BJ (cell line): ENCODE results near the gene SCARB1. TPM values are rescaled to one million over a fixed set of nuclear protein-coding genes. Genes with fewer than 3 reads are reported as not detected.

Source experiments
- CTCF ChIA-PET: fragments of 350-600 bp; formaldehyde crosslinking; extraction: SDS; loops from one replicate; lab custom pipeline; 2021; ENCODE audit warnings: antibody characterized with exemption, inconsistent platforms; lab: Yijun Ruan, JAX
- POLR2A ChIA-PET: fragments of 300-600 bp; sonication (Branson Sonifier 250); formaldehyde crosslinking; extraction: SDS; loops from one replicate; lab custom pipeline; 2021; ENCODE audit warnings: antibody characterized with exemption; lab: Charles Lee
- DNase-seq: peaks from one replicate; pipeline ENCODE4 v3.0.0-alpha.2; 2011; ENCODE audit warnings: low read depth
- H3K27me3 ChIP-seq: 2 replicates; pipeline ENCODE4 v1.6.0; 2011; ENCODE audit warnings: low read length; ENCODE audit not compliant: control insufficient read depth, insufficient read depth
- H3K36me3 ChIP-seq: 2 replicates; pipeline ENCODE4 v1.5.1; 2011; ENCODE audit warnings: low read length; ENCODE audit not compliant: control insufficient read depth, insufficient read depth
- H3K4me3 ChIP-seq: 2 replicates; pipeline ENCODE4 v1.5.1; 2011; ENCODE audit warnings: low read depth, mild to moderate bottlenecking, control low read depth, low read length
- polyA plus RNA-seq: library from polyadenylated mRNA; depleted of rRNA; stranded (reverse); fragments of >200 nt; gene quantifications from 2 replicates; pipeline ENCODE4 v1.2.3, GENCODE V29; 2011
- TF ChIP-seq, protein P1 (sequence below): IDR thresholded peaks from 2 replicates; pipeline ENCODE4 v1.5.1; 2011; ENCODE audit warnings: low read depth, mild to moderate bottlenecking, control low read depth, inconsistent platforms, low read length, moderate library complexity; ENCODE audit not compliant: insufficient read depth

SCARB1 gene
- polyA plus RNA-seq, 1 experiment = 38.4 TPM

- CTCF ChIA-PET = no interaction called here
- H3K36me3 ChIP-seq = no peaks in the 10 kb centered on the region
- H3K27me3 ChIP-seq = no peaks in the 10 kb centered on the region
- TF ChIP-seq, protein P1, sequence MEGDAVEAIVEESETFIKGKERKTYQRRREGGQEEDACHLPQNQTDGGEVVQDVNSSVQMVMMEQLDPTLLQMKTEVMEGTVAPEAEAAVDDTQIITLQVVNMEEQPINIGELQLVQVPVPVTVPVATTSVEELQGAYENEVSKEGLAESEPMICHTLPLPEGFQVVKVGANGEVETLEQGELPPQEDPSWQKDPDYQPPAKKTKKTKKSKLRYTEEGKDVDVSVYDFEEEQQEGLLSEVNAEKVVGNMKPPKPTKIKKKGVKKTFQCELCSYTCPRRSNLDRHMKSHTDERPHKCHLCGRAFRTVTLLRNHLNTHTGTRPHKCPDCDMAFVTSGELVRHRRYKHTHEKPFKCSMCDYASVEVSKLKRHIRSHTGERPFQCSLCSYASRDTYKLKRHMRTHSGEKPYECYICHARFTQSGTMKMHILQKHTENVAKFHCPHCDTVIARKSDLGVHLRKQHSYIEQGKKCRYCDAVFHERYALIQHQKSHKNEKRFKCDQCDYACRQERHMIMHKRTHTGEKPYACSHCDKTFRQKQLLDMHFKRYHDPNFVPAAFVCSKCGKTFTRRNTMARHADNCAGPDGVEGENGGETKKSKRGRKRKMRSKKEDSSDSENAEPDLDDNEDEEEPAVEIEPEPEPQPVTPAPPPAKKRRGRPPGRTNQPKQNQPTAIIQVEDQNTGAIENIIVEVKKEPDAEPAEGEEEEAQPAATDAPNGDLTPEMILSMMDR = no peak
- no peak overlapping the region for H3K4me3 ChIP-seq
- POLR2A ChIA-PET = no interaction called here
- DNase-seq = no peak
These were observed 127.3 kb downstream of the SCARB1 start for GRCh38 chr12:124736115-124737039.

DNA sequence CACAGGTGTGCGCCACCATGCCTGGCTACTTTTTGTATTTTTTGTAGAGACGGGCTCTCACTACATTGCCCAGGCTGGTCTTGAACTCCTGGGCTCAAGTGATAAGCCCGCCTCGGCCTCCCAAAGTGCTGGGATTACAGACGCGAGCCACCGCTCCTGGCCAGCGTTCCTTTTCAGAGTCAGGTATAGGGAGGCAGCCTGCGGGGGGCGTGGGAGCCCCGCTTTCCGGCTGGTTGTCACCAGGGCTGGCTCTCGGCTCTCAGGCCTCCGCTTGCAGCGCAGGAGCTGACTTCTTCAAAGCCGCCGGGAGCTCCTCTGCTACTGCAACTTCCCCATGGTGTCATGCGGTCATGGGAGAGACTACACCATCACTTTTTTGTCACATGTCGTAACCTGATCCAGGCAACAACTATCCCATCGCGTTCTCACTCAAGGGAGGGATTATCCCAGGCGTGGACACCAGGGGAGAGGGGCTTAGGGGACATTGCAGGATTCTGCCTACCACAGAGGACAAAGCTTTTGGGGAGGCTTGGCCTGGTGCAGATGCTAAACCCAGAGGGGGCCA is 129.4 kb downstream of the SCARB1 start:
- TF ChIP-seq, protein P1 = no peak
- no peak for DNase-seq
- Histone ChIP-seq H3K27me3 (no peaks in the 10 kb centered on the region), H3K4me3 (no peak overlapping the region), H3K36me3 (no peaks in the 10 kb centered on the region)
- ChIA-PET POLR2A (no interaction called here), CTCF (interaction anchor here (0.6 to 1.2 kb wide), 3 partner anchors 11 to 415 kb away, joined by 3 read pairs; no protein-coding TSS in a partner anchor)

DNA sequence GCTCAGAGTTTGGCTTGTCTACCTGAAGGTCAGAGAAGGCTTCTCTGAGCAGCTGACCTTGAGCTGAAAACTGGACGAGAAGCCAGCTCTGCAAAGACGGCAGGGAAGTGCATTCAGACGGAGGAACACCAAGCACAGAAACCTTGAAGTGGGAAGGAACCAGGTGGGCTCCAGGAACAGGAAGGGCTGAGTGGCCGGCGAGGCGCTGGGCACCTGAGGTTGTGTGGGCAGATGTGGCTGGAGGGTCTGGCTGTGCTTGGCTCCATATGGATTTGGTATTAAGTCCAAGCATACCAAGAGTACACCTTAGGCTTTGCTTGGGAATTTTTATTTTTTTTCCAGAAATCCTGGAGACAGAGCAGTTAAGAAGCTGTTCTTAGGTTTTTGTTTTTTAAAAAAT is 130.6 kb downstream of the SCARB1 start:
- ChIA-PET CTCF (interaction anchor here (0.8 to 2.5 kb wide), 6 partner anchors 11 to 35 kb away, joined by 3 to 13 read pairs (median 4); no protein-coding TSS in a partner anchor), POLR2A (no interaction called here)
- H3K4me3 ChIP-seq = no peak overlapping the region

GRCh38 chr12:124732275-124733075 is 131.2 kb downstream of the SCARB1 start:
- ChIA-PET CTCF (interaction anchor here (0.8 to 2.5 kb wide), 7 partner anchors 12 to 166 kb away, joined by 3 to 13 read pairs (median 4); no protein-coding TSS in a partner anchor), POLR2A (interaction anchor here (0.6 kb wide), 1 partner anchor 1463 kb away, joined by 5 read pairs; no protein-coding TSS in a partner anchor)
- Histone ChIP-seq H3K27me3 (no peaks in the 10 kb centered on the region), H3K36me3 (no peaks in the 10 kb centered on the region), H3K4me3 (no peak overlapping the region)
- TF ChIP-seq, protein P1 = no peak
- DNase-seq = peak; percentile 55

More for the DNA sequence above, 130.6 kb downstream of the SCARB1 start:
- no peak for DNase-seq
- H3K36me3 ChIP-seq = no peaks in the 10 kb centered on the region
- TF ChIP-seq, protein P1 = no peak
- no peaks in the 10 kb centered on the region for H3K27me3 ChIP-seq
